Stomach smooth muscle (tissue), 2 donors: ENCODE measurements around the gene PNKP.

ENCODE experiments used
- H3K27ac ChIP-seq: one replicate; pipeline ENCODE4 v1.7.0; 2013; ENCODE audit warnings: mild to moderate bottlenecking, low read length, inconsistent platforms
- H3K27me3 ChIP-seq, 2 donors: one replicate each; pipeline ENCODE4 v1.7.0; 2013; ENCODE audit warnings: low read length in 2 of 2; ENCODE audit not compliant: insufficient read depth in 2 of 2, control insufficient read depth in 1 of 2
- H3K36me3 ChIP-seq, 2 donors: one replicate each; pipeline ENCODE4 v1.7.0; 2013; ENCODE audit warnings: low read length in 2 of 2; ENCODE audit not compliant: control insufficient read depth in 2 of 2, insufficient read depth in 2 of 2
- H3K4me1 ChIP-seq: one replicate; pipeline ENCODE4 v1.7.0; 2013; ENCODE audit warnings: low read length; ENCODE audit not compliant: control insufficient read depth, insufficient read depth
- H3K4me3 ChIP-seq, 2 donors: one replicate each; pipeline ENCODE4 v1.7.0; 2013; ENCODE audit warnings: low read length in 2 of 2
- H3K9ac ChIP-seq, 2 donors: one replicate each; pipeline ENCODE4 v1.7.0; 2013; ENCODE audit warnings: low read length in 2 of 2, mild to moderate bottlenecking in 1 of 2
- H3K9me3 ChIP-seq, 2 donors: one replicate each; pipeline ENCODE4 v1.7.0; 2013; ENCODE audit warnings: low read length in 2 of 2; ENCODE audit not compliant: control insufficient read depth in 2 of 2
- donor health status: healthy.
- donor health status: Pancreatic carcinoma.

PNKP gene

GRCh38 chr19:49856574-49857021 is 10.8 kb downstream of the PNKP start:
- H3K27ac ChIP-seq: no peak overlapping the region
- H3K4me3 ChIP-seq: no peak overlapping the region
- H3K9ac ChIP-seq: no peak overlapping the region
- no peaks in the 10 kb centered on the region for H3K27me3 ChIP-seq
- no peaks in the 10 kb centered on the region for H3K9me3 ChIP-seq
- H3K36me3 ChIP-seq: peaks cover 16 to 27% of the 10 kb centered on the region in 2 donors
- peaks cover 24% of the 10 kb centered on the region for H3K4me1 ChIP-seq

- Histone ChIP-seq H3K27ac (no peak overlapping the region), H3K4me3 (no peak overlapping the region), H3K9ac (no peak overlapping the region), H3K36me3 (peaks cover 16 to 23% of the 10 kb centered on the region in 2 donors), H3K9me3 (no peaks in the 10 kb centered on the region), H3K4me1 (peaks cover 24% of the 10 kb centered on the region), H3K27me3 (no peaks in the 10 kb centered on the region)
Observed at GRCh38 chr19:49855676-49856573, 11.5 kb downstream of the PNKP start.

GRCh38 chr19:49855277-49855675 is 12.1 kb downstream of the PNKP start:
- Histone ChIP-seq H3K27ac (no peak overlapping the region), H3K27me3 (no peaks in the 10 kb centered on the region), H3K4me3 (no peak overlapping the region), H3K4me1 (peaks cover 28% of the 10 kb centered on the region), H3K9ac (no peak overlapping the region), H3K36me3 (peaks cover 16 to 22% of the 10 kb centered on the region in 2 donors), H3K9me3 (no peaks in the 10 kb centered on the region)

DNA sequence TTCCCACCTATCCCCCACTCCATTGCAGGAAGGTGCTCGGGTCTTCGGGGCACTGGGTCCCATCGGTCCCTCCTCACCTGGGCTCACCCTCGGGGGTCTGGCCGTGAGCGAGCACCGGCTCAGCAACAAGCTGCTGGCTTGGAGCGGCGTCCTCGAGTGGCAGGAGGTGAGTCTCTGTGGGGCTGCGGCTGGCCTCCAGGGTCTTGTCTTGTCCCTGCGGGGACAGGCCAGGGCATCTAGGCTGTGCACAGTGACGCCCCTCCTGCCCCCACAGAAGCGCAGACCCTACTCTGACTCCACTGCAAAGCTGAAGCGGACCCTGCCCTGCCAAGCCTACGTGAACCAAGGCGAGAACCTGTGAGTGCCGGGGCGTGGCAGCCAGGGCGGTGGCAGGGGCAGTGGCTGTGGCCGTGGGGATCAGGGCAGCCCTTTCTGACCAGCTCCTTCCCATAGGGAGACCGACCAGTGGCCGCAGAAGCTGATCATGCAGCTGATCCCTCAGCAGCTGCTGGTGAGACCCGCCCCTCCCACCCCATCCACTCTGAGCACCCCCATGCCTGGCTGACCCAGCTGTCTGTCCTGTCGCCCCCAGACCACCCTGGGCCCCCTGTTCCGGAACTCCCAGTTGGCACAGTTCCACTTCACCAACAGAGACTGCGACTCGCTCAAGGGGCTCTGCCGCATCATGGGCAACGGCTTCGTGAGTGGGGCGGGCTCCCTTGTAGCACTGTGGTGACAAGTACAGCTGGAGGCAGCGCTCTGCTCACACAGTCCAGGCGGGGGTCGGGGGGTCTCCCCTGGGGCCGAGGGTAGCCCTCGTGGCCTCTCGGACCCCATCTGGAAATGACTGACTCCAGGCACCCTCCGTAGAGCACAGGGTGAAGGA is 12.8 kb downstream of the PNKP start:
- Histone ChIP-seq H3K9ac (no peak overlapping the region), H3K4me3 (no peak overlapping the region), H3K27ac (no peak overlapping the region), H3K9me3 (no peaks in the 10 kb centered on the region), H3K27me3 (no peaks in the 10 kb centered on the region), H3K36me3 (peaks cover 16 to 20% of the 10 kb centered on the region in 2 donors), H3K4me1 (peaks cover 32% of the 10 kb centered on the region)

GRCh38 chr19:49853852-49854377 is 13.5 kb downstream of the PNKP start:
- Histone ChIP-seq H3K36me3 (peaks cover 16 to 20% of the 10 kb centered on the region in 2 donors), H3K9ac (no peak overlapping the region), H3K4me1 (peaks cover 32% of the 10 kb centered on the region), H3K4me3 (no peak overlapping the region), H3K9me3 (no peaks in the 10 kb centered on the region), H3K27ac (no peak overlapping the region), H3K27me3 (no peaks in the 10 kb centered on the region)

GRCh38 chr19:49852631-49853126 is 14.7 kb downstream of the PNKP start:
- peaks cover 32% of the 10 kb centered on the region for H3K4me1 ChIP-seq
- peaks cover 10 to 14% of the 10 kb centered on the region in 2 donors for H3K36me3 ChIP-seq
- H3K9ac ChIP-seq: peak overlapping the region in 1 of 2 donors; percentile 30
- H3K27me3 ChIP-seq: no peaks in the 10 kb centered on the region
- peak overlapping the region; percentile 64 to 90 for H3K4me3 ChIP-seq
- H3K27ac ChIP-seq: no peak overlapping the region
- H3K9me3 ChIP-seq: no peaks in the 10 kb centered on the region

DNA sequence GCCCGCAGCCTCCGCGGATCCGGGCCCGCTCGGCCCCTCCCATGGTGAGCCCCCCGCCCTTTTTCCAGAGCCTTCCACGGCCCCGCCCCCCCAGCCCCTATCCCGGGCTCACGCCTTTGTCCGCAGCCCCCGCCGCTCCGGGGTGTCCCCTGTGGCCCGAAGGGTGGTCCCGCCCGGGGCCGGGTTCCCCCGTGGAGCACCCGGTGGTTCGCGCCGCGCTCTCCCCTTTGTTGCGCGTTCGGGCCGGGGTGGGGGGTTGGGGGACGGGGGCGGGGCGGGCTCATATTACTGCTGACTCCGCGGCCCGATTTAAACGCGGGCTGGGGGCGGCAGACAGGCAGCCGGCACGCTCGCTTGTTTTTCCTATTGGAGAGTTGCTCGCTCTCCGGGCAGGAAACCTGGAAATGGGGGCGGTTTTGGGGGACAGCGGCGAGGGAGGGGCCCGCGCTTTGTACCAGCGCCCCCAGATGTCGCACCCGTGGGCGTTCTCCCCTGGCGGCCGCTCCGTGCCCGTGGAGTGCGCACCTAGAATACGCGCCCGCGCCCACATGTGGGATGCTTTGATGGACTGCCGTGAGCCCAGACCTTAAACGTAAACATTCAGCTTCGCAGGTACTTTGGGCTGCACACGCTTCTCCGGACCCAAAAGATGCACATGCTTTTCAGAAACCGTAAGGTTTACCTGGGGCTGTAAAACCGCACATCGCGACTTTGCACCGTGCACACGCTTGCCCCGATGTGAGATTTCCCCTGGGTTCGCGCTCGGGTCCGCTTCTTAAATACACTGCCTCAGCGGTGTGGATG is 15.7 kb downstream of the PNKP start:
- H3K9ac ChIP-seq: peak overlapping the region in 1 of 2 donors; percentile 64

DNA sequence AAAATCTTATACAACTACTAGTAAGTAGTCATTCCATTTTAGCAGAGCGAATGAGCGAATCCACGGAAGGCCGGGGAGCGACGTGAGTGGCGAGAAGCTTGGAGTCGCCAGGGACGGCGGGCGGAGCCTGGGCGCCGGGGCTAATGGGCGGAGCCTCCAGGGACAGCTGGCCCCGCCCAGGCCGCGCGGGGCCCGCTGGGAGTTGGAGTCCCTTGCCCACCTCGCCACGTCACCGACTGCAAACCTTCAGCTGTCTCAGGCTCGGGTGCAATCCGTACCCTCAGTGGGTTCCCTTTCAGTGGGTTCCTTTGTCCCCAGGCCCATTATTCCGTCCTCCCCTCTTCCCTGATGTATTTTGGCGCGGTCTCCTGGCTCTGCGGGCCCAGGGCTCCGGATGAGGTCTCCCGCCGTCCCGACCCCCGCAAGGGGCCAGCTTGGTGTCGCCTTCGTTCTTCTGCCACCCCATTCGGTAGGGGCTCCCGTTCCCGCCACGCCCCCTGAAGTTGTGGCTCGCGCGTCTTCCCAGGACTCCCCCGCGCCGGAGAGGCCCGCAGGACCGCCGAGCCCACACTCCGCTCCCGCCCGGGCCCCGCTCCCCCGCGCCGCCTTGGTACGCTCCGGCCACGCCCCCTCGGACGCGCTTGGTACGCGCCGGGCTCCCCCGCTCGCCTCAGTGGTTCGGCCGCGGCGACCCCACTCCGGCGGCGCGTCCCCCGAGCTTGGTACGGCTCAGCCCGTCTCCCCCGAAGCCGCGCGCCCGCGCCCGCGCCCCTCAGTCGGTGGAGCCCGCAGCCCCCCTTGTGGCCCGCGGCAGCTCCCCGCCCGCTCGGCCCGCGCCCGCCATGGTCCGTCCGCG is 16.7 kb downstream of the PNKP start, which contains the start of gene PTOV1:
TSS of gene PTOV1 (plus strand) at position 673 of the 856 bp plus-strand sequence.
- Histone ChIP-seq H3K4me3 (peak within 1 kb of the TSS; percentile 90 to 93), H3K4me1 (peaks cover 32% of the 10 kb centered on the region), H3K27me3 (no peaks in the 10 kb centered on the region), H3K9me3 (no peaks in the 10 kb centered on the region), H3K36me3 (peaks cover 0 to 5% of the 10 kb centered on the region in 2 donors), H3K9ac (peak within 1 kb of the TSS; percentile 94), H3K27ac (peak within 1 kb of the TSS; percentile 99)

More for the DNA sequence above, 15.7 kb downstream of the PNKP start:
- peaks cover 32% of the 10 kb centered on the region for H3K4me1 ChIP-seq
- H3K9me3 ChIP-seq: no peaks in the 10 kb centered on the region
- H3K27ac ChIP-seq: no peak overlapping the region
- H3K36me3 ChIP-seq: peaks cover under 1 to 10% of the 10 kb centered on the region in 2 donors
- H3K27me3 ChIP-seq: no peaks in the 10 kb centered on the region
- peak overlapping the region; percentile 64 to 90 for H3K4me3 ChIP-seq

DNA sequence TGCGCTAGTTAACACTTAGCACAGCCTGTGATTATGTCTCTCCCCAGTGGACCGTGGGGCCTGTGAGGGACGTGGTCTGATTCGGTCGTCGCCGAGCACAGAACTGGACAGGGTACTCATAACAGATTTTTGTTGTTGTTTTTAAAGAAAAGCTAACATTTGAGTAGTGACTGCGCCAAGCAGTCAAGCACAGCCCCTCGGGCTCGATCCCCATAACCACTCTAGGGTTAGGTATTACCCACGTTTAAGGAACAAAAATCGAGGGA is 17.2 kb downstream of the PNKP start:
- Histone ChIP-seq H3K9me3 (no peaks in the 10 kb centered on the region), H3K27ac (peak overlapping the region; percentile 99), H3K9ac (peak overlapping the region; percentile 57 to 66), H3K4me3 (peak overlapping the region; percentile 65 to 90), H3K27me3 (no peaks in the 10 kb centered on the region), H3K4me1 (peaks cover 32% of the 10 kb centered on the region), H3K36me3 (peaks cover 0 to 2% of the 10 kb centered on the region in 2 donors)
